ENCODE results near the gene RMND5A.

The RMND5A gene

DNA sequence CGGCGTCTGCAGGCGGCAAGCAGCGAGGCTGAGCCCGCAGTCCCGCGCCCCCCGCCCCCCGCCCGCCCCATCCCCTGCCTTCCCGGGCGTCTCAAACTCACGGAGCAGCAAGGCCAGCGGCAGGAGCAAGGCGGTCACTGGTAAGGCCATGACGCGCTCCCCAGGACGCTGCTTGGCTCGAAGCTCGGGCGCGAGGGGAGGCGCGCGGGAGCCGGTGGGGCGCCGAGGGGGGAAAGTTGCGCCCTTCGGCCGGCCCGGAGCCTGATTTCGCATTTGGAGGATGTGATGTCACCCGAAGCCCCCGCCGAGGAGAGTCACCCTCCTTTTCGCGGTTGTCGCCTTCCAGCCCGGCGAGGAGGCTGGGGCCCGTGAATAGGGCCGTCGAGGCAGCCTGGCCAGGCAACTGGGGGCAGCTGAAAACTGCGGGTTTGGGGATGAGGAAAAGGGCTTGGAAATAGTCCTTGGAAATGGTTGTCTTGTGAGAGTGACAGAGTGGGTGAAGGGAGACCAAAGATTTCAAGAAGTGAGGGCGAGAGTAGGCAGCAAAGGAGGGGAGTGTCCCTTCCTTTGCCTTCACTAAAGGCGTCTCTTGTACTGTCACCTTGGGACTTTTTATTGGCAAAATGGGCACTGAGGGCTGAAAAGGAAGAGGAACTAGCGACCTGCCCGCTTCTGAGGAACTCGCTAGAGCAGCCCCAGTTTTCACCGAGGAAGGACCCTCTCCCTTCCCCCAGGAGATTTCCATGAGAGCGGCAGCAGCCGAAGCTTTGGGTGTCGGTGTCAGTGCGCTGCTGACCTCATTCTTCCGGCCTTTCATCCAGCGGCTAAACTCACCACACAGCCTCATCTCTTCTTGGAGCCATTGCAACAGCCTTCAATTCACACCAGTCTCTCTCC, 70.8 kb downstream of the RMND5A start, which contains the start of gene CD8A:
Gene CD8A (minus strand): TSS at position 238 of the 897 bp plus-strand sequence. CDS start 88 bp downstream, at position 150.
- DNase-seq (ENCODE audit: low read depth in 2 of 3, low spot score in 2 of 3), result peak; percentile 65 to 73 (median 66)

DNA sequence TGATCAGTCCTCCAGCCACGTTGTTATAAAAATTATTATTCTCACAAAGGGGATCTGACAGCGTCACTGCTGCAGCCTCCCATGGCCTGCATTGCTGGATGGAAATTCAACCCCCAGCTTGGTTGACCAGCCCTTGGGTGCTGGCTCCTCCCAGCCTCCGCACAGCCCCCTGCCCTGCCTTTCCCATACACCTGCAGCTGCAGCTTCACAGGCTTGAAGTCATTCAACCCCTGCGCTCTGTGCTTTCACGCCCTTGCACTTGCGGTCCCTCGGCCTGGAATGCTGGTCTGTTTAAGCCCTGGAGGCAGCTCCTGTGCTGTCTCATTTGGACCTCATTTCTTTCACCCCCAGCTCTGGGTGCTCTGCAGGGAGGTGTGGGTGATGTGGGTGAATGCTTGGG, 71.5 kb downstream of the RMND5A start:
- DNase-seq (ENCODE audit: low read depth in 2 of 3, low spot score in 2 of 3), result no peak

GRCh38 chr2:86793752-86794151, 73.7 kb downstream of the RMND5A start:
- no peak for DNase-seq (ENCODE audit: low read depth in 2 of 3, low spot score in 2 of 3)

- DNase-seq (ENCODE audit: low read depth in 2 of 3, low spot score in 2 of 3), result no peak
Observed at GRCh38 chr2:86794861-86795260, 74.8 kb downstream of the RMND5A start.

DNA sequence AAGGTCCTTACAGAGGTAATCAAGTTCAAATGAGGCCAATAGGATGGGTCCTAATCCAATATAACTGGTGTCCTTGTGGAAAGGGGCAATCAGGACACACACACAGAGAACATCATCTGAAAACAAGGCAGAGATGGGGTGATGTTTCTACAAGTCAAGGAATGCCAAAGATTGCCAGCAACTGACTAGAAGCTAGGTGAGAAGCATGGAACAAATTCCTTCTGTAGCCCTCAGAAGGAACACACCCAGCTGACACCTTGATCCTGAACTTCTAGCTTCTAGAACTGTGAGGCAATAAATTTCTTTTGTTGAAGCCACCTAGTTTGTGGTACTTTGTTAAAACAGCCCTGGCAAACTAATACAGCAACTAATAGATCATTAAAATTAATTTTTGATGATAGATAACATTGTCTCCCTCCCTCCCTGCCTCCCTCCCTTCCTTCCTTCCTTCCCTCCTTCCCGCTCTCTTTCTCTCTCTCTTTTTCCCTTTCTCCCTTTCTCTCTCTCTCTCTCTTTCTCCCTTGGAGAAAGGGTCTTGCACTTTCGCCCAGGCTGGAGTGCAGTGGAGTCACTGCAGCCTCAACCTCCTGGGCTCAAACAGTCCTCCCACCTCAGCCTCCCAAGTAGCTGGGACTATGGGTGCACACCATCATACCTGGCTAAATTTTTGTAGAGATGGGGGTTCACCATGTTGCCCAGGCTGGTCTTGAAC, 80.9 kb downstream of the RMND5A start:
- DNase-seq (ENCODE audit: low read depth in 2 of 3, low spot score in 2 of 3), result no peak

DNA sequence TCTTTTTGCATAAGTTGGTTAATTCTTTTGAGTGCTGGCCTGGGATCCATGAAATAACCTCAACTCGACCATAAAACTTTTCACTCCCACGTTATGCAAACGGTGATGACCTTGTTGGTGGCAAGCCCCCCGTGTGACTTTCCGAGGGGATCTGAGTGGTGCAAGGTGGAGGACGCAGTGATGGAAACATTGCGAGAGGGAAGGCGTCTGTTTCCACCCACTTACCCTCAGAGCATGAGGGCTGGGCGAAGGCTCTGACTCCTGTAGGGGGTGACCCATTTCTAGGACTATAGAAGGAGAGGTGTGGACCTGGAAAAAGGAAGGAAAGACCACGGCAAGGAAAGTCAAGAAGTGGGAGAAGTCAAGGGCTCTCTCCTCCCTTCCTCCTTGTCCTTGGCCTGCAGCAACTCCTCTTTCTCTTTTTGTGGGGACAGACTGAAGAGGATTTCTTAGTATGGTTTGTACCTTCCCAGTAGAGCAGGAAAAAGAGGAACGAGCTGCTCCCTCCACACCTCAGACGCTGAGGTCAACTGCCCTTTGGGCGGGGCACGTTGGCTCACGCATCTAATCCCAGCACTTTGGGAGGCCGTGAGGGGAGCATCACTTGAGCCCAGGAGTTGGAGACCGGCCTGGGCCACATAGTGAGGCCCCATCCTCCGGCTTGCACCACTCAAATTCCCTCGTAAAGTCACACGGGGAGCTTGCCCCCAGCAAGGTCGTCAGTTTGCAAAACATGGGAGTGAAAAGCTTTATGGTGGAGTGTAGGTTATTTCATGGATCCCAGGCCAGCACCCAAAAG, 86.2 kb downstream of the RMND5A start:
- DNase-seq (ENCODE audit: low read depth in 2 of 3, low spot score in 2 of 3), result no peak

DNA sequence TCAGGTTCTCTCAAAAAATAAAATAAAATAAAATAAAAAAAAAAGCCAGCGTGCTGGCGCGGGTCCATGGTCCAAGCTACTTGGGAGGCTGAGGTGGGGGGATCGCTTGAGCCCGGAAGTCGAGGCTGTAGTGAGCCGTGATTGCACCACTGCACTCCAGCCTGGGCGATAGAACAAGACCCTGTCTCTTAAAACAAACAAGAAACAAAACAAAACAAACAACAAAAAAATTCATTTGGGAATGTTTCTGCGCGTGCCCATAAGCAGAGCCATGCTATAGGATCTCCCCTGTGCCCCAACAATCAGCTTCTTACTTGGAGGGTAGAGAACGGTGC, 87.0 kb downstream of the RMND5A start:
- DNase-seq (ENCODE audit: low read depth in 2 of 3, low spot score in 2 of 3), result no peak

- peak in 1 of 3 experiments; percentile 64 for DNase-seq (ENCODE audit: low read depth in 2 of 3, low spot score in 2 of 3)
Observed at GRCh38 chr2:86807468-86808275, 87.6 kb downstream of the RMND5A start.

GRCh38 chr2:86808315-86809161, 88.4 kb downstream of the RMND5A start:
- peak; percentile 92 to 97 (median 96) for DNase-seq (ENCODE audit: low read depth in 2 of 3, low spot score in 2 of 3)

GRCh38 chr2:86809481-86810121, 89.5 kb downstream of the RMND5A start:
- DNase-seq (ENCODE audit: low read depth in 2 of 3, low spot score in 2 of 3), result no peak

DNA sequence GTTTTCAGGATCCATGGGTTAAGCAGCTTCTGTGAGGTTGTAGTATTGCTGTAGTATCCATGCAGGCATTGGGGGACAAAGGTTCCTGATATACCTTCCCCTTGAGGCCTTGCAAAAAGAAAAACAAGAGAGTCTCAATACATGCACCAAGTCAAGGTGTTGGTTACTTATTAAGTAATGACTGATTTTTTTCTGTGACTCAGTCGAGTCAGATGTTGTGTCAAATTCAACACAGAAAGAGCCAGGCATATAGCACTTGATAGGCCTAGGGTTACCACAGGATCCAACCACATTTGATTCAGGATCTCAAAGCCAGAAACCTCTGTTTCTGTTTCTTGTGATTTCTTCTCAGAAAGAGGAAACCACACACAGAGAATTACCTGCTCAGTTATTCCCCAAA, 95.5 kb downstream of the RMND5A start:
- no peak for DNase-seq (ENCODE audit: low read depth in 2 of 3, low spot score in 2 of 3)

DNA sequence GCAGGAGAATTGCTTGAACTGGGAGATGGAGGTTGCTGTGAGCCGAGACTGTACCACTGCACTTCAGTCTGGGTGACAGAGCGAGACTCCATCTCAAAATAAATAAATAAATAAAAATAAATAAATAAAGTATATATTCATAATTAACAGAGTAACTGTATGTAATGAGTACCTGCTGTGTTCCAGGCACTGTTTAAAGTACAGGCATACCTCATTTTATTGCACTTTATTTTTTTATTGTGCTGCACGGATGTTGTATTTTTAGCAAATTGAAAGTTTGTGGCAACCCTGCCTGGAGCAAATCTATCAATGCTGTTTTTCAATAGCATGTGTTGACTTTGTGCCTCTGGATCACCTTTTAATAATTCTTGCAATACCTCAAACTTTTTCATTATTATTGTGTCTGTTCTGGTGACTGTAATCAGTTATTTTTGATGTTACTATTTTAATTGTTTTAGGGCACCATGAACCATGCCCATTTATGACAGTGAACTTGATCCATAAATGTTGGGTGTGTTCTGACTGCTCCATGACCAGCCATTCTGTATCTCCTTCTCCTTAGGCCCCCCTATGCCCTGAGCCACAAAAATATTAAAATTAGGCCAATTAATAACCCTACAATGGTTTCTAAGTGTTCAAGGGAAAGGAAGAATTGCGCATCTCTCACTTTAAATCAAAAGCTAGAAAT, 98.2 kb downstream of the RMND5A start:
- DNase-seq (ENCODE audit: low read depth in 2 of 3, low spot score in 2 of 3), result no peak

DNA sequence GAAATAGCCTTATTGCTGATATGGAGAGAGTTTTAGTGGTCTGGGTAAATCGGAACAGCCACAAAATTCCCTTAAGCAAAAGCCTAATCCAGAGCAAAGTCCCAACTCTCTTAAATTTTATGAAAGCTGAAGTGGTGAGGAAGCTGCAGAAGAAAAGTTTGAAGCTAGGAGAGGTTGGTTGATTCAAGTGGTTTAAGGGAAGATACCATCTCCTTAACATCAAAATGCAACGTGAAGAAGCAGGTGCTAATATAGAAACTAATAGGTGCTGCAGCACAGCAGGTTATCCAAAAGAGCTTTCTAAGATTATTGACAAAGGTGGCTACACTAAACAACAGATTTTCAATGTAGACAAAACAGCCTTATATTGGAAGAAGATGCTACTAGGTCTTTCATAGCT, 98.9 kb downstream of the RMND5A start:
- DNase-seq (ENCODE audit: low read depth in 2 of 3, low spot score in 2 of 3), result no peak

GRCh38 chr2:86821306-86821705, 101.2 kb downstream of the RMND5A start:
- DNase-seq (ENCODE audit: low read depth in 2 of 3, low spot score in 2 of 3), result no peak

DNA sequence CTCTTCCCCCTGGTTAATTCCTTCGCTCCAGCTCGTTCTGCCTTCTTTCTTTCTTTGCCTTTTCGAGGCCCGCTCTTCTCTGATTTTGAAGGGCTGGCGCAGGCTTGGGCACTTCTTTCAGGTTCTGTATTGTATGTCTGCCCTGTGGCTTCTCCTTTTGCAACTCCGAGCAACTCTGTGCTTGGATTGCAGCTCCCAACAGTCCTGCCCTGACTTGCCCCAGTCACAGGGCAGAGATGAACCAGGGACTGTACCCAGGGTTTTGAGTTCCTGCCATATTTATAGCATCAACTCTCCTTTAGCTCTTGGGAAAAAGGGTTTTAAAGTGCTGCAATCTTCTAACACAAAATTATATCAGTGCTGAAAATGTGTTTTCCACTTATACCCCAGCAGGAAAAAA, 101.8 kb downstream of the RMND5A start:
- DNase-seq (ENCODE audit: low read depth in 2 of 3, low spot score in 2 of 3), result no peak

GRCh38 chr2:86822668-86823345, 102.7 kb downstream of the RMND5A start:
- no peak for DNase-seq (ENCODE audit: low read depth in 2 of 3, low spot score in 2 of 3)

DNA sequence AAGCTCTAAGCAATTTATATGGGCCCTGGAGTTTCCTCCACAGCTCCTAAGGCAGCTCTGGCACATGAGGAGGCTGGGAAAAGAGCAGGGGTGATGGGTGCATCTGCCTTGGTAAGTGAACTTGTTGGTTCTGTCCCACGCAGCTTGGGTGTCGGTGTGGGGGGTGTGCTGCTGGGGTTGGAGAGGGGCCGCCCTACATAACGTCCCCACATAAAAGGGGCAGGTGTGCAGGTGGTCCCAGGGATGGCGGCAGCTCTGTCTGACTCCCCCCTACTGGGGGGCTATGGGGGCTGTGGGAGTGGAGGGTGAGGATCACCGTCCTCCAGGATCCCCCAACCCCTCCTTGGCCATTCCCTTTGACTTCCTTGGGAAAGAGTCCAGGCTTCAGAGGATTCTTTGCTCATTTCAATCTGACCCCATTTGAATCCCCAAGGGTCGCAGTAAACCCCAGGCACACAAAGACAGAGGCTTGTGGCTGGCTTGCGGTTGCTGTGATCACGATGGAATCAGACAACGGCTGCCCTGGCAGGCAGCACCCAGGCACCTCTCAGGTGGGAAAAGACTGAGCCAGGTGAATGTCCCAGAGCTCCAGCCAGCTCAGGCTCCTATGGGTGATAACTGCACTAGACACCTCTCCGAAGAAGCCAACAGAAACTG, 105.1 kb downstream of the RMND5A start:
- no peak for DNase-seq (ENCODE audit: low read depth in 2 of 3, low spot score in 2 of 3)
